ENCODE results near the gene DNAJC16.
A peak's percentile ranks its signal among the peaks of the same experiment; 100 is the strongest.

DNAJC16 gene

DNA sequence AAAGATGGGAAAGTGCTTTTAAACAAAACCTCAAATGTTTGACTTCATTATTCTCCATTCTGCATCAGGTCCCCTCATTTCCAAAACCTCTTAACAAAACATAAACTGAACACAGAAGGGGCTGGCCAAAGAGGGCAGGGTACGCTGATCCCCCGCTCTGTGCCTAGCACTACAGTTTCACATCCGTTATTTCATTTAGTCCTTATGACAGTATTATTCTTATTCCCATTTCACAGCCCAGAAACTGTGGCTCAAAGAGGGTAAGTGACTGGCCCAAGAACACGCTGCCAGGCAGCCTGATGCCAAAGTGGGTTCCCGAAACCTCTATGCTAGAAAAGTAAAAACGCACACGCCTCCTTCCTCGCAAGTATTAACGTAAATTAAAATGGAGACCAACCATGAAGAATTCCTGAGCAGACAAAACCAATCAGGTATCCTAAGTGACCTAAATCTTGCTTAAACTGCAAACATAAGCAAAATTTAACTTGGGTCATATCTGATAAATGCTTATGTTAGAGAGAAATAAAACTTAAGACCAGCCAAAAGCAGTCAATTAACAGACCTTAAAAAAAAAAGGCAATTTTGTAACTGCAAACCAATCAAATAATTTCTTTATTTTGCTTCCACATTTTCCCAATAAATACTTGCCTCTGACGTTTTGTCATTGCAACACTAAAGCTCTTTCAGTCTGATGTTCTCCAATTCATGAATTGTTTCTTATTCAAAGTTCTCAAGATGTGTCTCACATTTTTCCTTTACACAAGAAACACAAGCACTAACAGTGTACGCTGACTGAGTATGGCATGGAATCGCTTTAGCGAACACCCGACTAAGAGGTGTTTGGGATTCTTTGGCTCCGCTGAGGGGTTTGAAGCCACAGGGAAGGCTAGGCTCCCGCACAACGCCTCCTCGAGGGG lies 3.3 kb upstream of the DNAJC16 start:
- no peak for DNase-seq (ENCODE audit: low read depth)
- no peak for TF ChIP-seq POLR2A (IDR thresholded peaks at IDR 0.05; ENCODE audit: extremely low read depth, insufficient read length)
- TF ChIP-seq, protein P1, sequence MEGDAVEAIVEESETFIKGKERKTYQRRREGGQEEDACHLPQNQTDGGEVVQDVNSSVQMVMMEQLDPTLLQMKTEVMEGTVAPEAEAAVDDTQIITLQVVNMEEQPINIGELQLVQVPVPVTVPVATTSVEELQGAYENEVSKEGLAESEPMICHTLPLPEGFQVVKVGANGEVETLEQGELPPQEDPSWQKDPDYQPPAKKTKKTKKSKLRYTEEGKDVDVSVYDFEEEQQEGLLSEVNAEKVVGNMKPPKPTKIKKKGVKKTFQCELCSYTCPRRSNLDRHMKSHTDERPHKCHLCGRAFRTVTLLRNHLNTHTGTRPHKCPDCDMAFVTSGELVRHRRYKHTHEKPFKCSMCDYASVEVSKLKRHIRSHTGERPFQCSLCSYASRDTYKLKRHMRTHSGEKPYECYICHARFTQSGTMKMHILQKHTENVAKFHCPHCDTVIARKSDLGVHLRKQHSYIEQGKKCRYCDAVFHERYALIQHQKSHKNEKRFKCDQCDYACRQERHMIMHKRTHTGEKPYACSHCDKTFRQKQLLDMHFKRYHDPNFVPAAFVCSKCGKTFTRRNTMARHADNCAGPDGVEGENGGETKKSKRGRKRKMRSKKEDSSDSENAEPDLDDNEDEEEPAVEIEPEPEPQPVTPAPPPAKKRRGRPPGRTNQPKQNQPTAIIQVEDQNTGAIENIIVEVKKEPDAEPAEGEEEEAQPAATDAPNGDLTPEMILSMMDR (IDR thresholded peaks at IDR 0.05; ENCODE audit: low read depth, low read length): no peak
- H3K4me3 ChIP-seq (ENCODE audit: low read depth, low read length): peak overlapping the region; percentile 92

DNA sequence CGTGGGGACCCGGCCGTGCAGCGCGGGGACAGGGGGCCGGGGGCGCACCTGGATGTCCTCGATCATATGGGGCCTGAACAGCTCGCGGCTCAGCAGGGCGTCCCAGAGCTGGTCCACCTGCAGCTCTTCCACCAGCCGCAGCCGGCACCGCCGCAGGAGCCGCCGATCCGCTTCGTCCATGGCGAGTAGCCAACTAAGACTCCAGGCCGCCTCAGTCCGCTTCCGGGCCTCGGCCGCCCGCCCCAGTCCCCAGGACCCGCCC lies 2.7 kb upstream of the DNAJC16 start, which contains the start of gene CASP9:
Gene CASP9, minus strand, starts transcription at position 195 of the 262 bp plus-strand sequence. Its CDS starts 15 bp downstream, at position 180.
- peak within 1 kb of the TSS; percentile 92 for H3K4me3 ChIP-seq (ENCODE audit: low read depth, low read length)
- no peak for DNase-seq (ENCODE audit: low read depth)
- TF ChIP-seq, protein P1 (IDR thresholded peaks at IDR 0.05; ENCODE audit: low read depth, low read length): no peak
- TF ChIP-seq MYC (IDR thresholded peaks at IDR 0.05; ENCODE audit: low read depth, low read length): no peak
- TF ChIP-seq POLR2A (IDR thresholded peaks at IDR 0.05; ENCODE audit: extremely low read depth, insufficient read length): peak; percentile 53
- TF ChIP-seq, protein P2, sequence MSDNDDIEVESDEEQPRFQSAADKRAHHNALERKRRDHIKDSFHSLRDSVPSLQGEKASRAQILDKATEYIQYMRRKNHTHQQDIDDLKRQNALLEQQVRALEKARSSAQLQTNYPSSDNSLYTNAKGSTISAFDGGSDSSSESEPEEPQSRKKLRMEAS (IDR thresholded peaks at IDR 0.05; ENCODE audit: low read depth, low read length): no peak

DNA sequence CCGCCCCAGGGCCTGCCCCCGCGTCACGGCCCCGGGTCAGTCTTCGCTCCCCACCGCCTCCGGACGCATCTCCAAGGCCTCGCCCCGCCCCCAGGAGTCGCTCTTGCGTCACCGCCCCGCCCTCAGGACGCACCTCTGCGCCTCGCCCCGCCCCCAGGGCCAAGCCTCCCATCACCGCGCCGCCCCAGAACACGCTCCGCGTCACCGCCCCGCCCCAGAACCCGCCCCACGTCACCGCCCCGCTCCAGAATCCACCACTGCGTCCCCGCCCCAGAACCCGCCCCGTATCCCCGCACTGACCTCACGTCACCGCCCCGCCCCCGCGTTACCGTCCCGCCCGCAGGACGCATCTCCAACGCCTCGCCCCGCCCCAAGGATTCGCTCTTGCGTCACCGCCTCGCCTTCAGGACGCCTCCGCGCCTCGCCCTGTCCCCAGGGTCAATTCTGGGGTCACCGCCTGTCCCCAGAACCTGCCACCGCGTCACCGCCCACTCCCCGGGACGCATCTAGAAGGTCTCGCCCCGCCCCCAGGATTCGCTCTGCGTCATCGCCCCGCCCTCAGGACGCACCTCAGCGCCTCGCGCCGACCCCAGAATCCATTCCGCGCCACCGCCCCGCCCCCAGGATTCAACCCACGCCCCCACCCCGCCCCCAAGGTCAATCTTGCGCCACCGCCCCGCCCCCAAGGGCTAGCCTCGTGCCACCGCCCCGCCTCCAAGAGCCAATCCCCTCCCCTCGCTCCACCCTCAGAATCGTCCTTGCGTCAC lies 2.2 kb upstream of the DNAJC16 start:
- H3K4me3 ChIP-seq (ENCODE audit: low read depth, low read length): peak overlapping the region; percentile 55
- TF ChIP-seq POLR2A (IDR thresholded peaks at IDR 0.05; ENCODE audit: extremely low read depth, insufficient read length) (no peak), MYC (IDR thresholded peaks at IDR 0.05; ENCODE audit: low read depth, low read length) (peak; percentile 23; the same call in 1 of the 2 replicates)
- TF ChIP-seq, protein P1 (IDR thresholded peaks at IDR 0.05; ENCODE audit: low read depth, low read length): no peak
- DNase-seq (ENCODE audit: low read depth): peak; percentile 95

DNA sequence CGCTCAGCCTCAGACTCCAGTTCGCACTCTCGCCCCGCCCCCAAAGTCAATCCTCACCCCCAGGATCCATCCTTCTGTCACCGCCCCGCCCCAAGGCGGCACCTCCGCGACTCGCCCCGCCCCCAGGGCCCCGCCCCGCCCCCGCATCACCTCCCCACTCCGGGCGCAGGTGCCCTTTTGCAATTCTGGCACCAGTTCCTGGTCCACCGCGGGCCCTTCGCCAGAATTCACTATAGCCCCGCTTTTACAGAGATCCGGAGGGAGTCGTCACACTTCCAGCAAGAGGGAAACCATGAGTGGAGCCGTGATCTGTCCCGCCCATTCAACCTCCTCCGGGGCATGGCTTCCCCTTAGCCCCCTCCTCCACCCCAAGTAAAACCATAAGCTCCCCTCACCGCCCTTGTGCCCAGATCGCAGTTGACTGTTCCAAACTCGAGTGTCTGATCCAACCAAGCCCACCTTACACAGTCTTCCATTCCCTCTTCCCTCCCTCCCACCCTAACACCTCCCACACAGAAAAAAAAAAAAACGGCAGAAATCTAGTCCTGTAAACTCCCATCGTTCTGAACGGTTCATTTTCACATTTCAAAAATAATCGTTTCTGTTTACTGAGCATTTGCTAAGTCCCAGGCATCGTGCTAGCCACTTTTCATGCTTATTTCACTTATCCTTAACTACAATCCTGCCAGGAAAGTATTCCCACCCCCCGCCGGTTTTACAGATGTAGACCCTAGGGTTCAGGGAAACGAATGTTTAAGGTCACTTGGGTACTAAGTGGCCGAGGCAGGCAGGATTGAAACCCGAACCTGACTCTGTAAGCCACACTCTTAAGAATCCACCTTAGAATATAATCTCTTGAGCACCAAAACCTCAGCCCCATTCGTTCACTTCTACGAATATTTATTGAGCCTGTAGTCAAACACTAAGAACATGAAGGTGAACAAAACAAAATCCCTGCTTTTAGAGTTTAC lies 1.3 kb upstream of the DNAJC16 start:
- TF ChIP-seq POLR2A (IDR thresholded peaks at IDR 0.05; ENCODE audit: extremely low read depth, insufficient read length) (no peak), MYC (IDR thresholded peaks at IDR 0.05; ENCODE audit: low read depth, low read length) (no peak; the same call in 1 of the 2 replicates)
- TF ChIP-seq, protein P2 (IDR thresholded peaks at IDR 0.05; ENCODE audit: low read depth, low read length): no peak
- TF ChIP-seq, protein P1 (IDR thresholded peaks at IDR 0.05; ENCODE audit: low read depth, low read length): no peak
- peak overlapping the region; percentile 84 for H3K4me3 ChIP-seq (ENCODE audit: low read depth, low read length)
- peak; percentile 96 for DNase-seq (ENCODE audit: low read depth)

DNA sequence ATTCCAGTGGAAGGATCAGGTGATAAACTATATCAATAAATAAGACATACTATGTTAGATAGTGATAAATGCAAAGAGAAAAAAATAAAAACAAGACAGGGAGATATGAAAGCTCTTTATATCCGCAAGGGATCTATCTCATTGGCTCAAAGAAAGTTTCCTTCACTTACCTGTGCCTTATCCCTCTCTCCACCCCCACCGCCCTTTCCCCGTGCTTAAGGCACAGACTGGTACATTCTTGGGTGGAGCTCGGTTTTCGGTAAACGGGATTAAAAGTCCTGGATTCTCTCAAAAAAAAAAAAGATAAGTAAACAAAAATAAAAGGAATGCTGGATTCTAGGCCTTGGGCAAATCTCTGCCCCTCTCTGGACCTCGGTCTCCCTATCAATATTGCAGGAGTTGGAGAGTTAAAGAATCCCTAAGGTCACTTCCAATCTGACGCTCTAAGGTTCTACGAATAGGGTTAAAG lies 593 bp upstream of the DNAJC16 start:
- no peak for DNase-seq (ENCODE audit: low read depth)
- TF ChIP-seq MYC (IDR thresholded peaks at IDR 0.05; ENCODE audit: low read depth, low read length): no peak
- TF ChIP-seq, protein P2 (IDR thresholded peaks at IDR 0.05; ENCODE audit: low read depth, low read length): no peak
- TF ChIP-seq, protein P1 (IDR thresholded peaks at IDR 0.05; ENCODE audit: low read depth, low read length): no peak
- peak overlapping the region; percentile 84 for H3K4me3 ChIP-seq (ENCODE audit: low read depth, low read length)

Measured in NB4 (cell line).